A549 (cell line): Measurements from ENCODE around the gene GRAP2. TPM values are rescaled to one million over a fixed set of nuclear protein-coding genes. Genes with fewer than 3 reads are reported as not detected.

Experiments used
- ATAC-seq, 2 experiments: fragments of 200-7000 bp in 1 of 2; fragments of >200 bp in 1 of 2; cut with Nextera tagmentation in 1 of 2; cut with Tn5 transposase in 1 of 2; 3 replicates each; pipeline versions ENCODE4 v1.8.0 to v1.9.1; 2018 to 2020; ENCODE audit warnings: mild to moderate bottlenecking in 1 of 2, moderate library complexity in 1 of 2
- CTCF ChIA-PET: fragments of 300-600 bp; sonication (Branson Sonifier 250); formaldehyde crosslinking; extraction: SDS; loops from one replicate; lab custom pipeline; 2021; ENCODE audit warnings: antibody characterized with exemption, inconsistent platforms; lab: Yijun Ruan, JAX
- POLR2A ChIA-PET: fragments of 350-600 bp; formaldehyde crosslinking; extraction: SDS; loops from one replicate; lab custom pipeline; 2021; ENCODE audit warnings: antibody characterized with exemption, inconsistent platforms; lab: Yijun Ruan, JAX
- DNase-seq, 2 experiments: peaks; one replicate each; pipeline versions ENCODE4 v3.0.0 to v3.0.0-alpha.2; 2011 to 2016; ENCODE audit warnings: low read depth in 1 of 2, low spot score in 1 of 2
- FAIRE-seq: peaks from 2 replicates; lab custom pipeline; 2011; peaks lifted over from hg19 to GRCh38; lab: Jason Lieb, UNC
- H3K27ac ChIP-seq, 2 experiments: fragments of >200 bp; sonication (Bioruptor Twin); formaldehyde crosslinking; 3 replicates each; pipeline ENCODE4 v1.5.1; 2016 to 2017
- H3K4me1 ChIP-seq: fragments of >200 bp; sonication (Bioruptor Twin); formaldehyde crosslinking; 3 replicates; pipeline ENCODE4 v1.6.1; 2016
- H3K4me2 ChIP-seq: fragments of >200 bp; sonication (Bioruptor Twin); formaldehyde crosslinking; 3 replicates; pipeline ENCODE4 v1.6.1; 2016
- H3K4me3 ChIP-seq: fragments of >200 bp; sonication (Bioruptor Twin); formaldehyde crosslinking; 3 replicates; pipeline ENCODE4 v1.5.1; 2016
- H3K9me3 ChIP-seq: fragments of >200 bp; sonication (Bioruptor Twin); formaldehyde crosslinking; 3 replicates; pipeline ENCODE4 v1.6.1; 2016
- BHLHE40 ChIP-seq: IDR thresholded peaks from 2 replicates; pipeline ENCODE4 v1.6.1; 2012; ENCODE audit warnings: low read depth, low read length, inconsistent platforms
- CBX2 ChIP-seq: fragments of 200-600 bp; sonication (generic); IDR thresholded peaks from 2 replicates; pipeline ENCODE4 v1.6.1; 2016; ENCODE audit warnings: low read depth, mild to moderate bottlenecking, borderline replicate concordance
- CBX8 ChIP-seq: fragments of 200-600 bp; sonication (generic); IDR thresholded peaks from 2 replicates; pipeline ENCODE4 v1.6.1; 2016
- CTCF ChIP-seq: fragments of >200 bp; sonication (Bioruptor Twin); formaldehyde crosslinking; IDR thresholded peaks from 3 replicates; pipeline ENCODE4 v1.5.1; 2016
- EHMT2 ChIP-seq: fragments of 200-600 bp; sonication (generic); IDR thresholded peaks from 2 replicates; pipeline ENCODE4 v1.6.1; 2016; ENCODE audit warnings: antibody characterized with exemption, low read depth, mild to moderate bottlenecking, moderate library complexity
- ESRRA ChIP-seq: fragments of 150-350 bp; IDR thresholded peaks from 2 replicates; pipeline ENCODE4 v1.6.1; 2014; ENCODE audit warnings: mild to moderate bottlenecking, low read length, borderline replicate concordance
- FOXS1 ChIP-seq: fragments of 250-450 bp; sonication (Bioruptor Pico); IDR thresholded peaks from 2 replicates; pipeline ENCODE4 v1.5.0; 2020; ENCODE audit warnings: mild to moderate bottlenecking, moderate library complexity
- HMGXB4 ChIP-seq: fragments of 250-450 bp; sonication (Bioruptor Pico); IDR thresholded peaks from 2 replicates; pipeline ENCODE4 v1.5.0; 2021; ENCODE audit warnings: mild to moderate bottlenecking, moderate library complexity, borderline replicate concordance
- HOXA7 ChIP-seq: fragments of 250-450 bp; sonication (Bioruptor Pico); IDR thresholded peaks from 2 replicates; pipeline ENCODE4 v1.5.0; 2020; ENCODE audit warnings: mild to moderate bottlenecking, moderate library complexity
- HOXB13 ChIP-seq: fragments of 250-450 bp; sonication (Bioruptor Pico); IDR thresholded peaks from 2 replicates; pipeline ENCODE4 v1.5.0; 2020; ENCODE audit warnings: low read depth, mild to moderate bottlenecking, moderate library complexity
- HOXB5 ChIP-seq: fragments of 250-450 bp; sonication (Bioruptor Pico); IDR thresholded peaks from 2 replicates; pipeline ENCODE4 v1.5.0; 2020; ENCODE audit warnings: mild to moderate bottlenecking, moderate library complexity
- JUNB ChIP-seq: fragments of >200 bp; sonication (Bioruptor Twin); formaldehyde crosslinking; IDR thresholded peaks from 2 replicates; pipeline ENCODE4 v1.6.1; 2016
- KDM5A ChIP-seq: fragments of 200-600 bp; sonication (generic); IDR thresholded peaks from 2 replicates; pipeline ENCODE4 v1.6.1; 2016; ENCODE audit warnings: antibody characterized with exemption, mild to moderate bottlenecking
- MAZ ChIP-seq: fragments of 150-350 bp; IDR thresholded peaks from 2 replicates; pipeline ENCODE4 v1.6.1; 2014; ENCODE audit warnings: antibody characterized with exemption, low read depth, low read length, borderline replicate concordance
- NR3C1 ChIP-seq: fragments of >200 bp; sonication (Bioruptor Twin); formaldehyde crosslinking; IDR thresholded peaks from 3 replicates; pipeline ENCODE4 v1.6.1; 2017
- POLR2AphosphoS2 ChIP-seq: conservative IDR thresholded peaks from 2 replicates; pipeline ENCODE4 v1.6.1; 2012; ENCODE audit warnings: low read length, improper control_type of control experiment, inconsistent platforms
- RCOR1 ChIP-seq: fragments of 150-350 bp; IDR thresholded peaks from 2 replicates; pipeline ENCODE4 v1.6.1; 2014; ENCODE audit warnings: antibody characterized with exemption, low read length, low read depth
- REST ChIP-seq: fragments of 200-600 bp; sonication (generic); IDR thresholded peaks from 2 replicates; pipeline ENCODE4 v1.6.1; 2016; ENCODE audit warnings: antibody characterized with exemption, mild to moderate bottlenecking, moderate library complexity
- RFX5 ChIP-seq: fragments of 450-650 bp; IDR thresholded peaks from 2 replicates; pipeline ENCODE4 v1.7.1; 2014; ENCODE audit warnings: antibody characterized with exemption, mild to moderate bottlenecking, moderate library complexity
- RNF2 ChIP-seq: fragments of 200-600 bp; sonication (generic); IDR thresholded peaks from 2 replicates; pipeline ENCODE4 v1.6.1; 2016; ENCODE audit warnings: low read depth, mild to moderate bottlenecking, antibody characterized with exemption, moderate library complexity, borderline replicate concordance
- SREBF2 ChIP-seq: fragments of 450-650 bp; IDR thresholded peaks from 2 replicates; pipeline ENCODE4 v1.6.1; 2014; ENCODE audit warnings: mild to moderate bottlenecking, moderate library complexity
- TFCP2L1 ChIP-seq: fragments of 250-450 bp; sonication (Bioruptor Pico); IDR thresholded peaks from 2 replicates; pipeline ENCODE4 v1.5.0; 2021; ENCODE audit warnings: mild to moderate bottlenecking
- ZFP36 ChIP-seq: fragments of 450-650 bp; IDR thresholded peaks from 2 replicates; pipeline ENCODE4 v1.6.1; 2014; ENCODE audit warnings: borderline replicate concordance; ENCODE audit not compliant: partially characterized antibody
- ZSCAN20 ChIP-seq: fragments of 250-450 bp; sonication (Bioruptor Pico); IDR thresholded peaks from 2 replicates; pipeline ENCODE4 v1.8.0; 2022; ENCODE audit warnings: mild to moderate bottlenecking, moderate library complexity
- WGBS: methylation state at CpG from one replicate; pipeline ENCODE4 v1.1.6; 2017; ENCODE audit errors: missing lambda C conversion rate; 5-methylcytosine and 5-hydroxymethylcytosine counted together
- polyA plus RNA-seq, 4 experiments: library from polyadenylated mRNA; depleted of rRNA in 3 of 4; stranded (reverse); fragments of >200 nt; fragmentation: RNase III in 1 of 4; extraction: RNeasy Plus Mini Kit Qiagen cat#74134 plus additional on column Dnase treatment in 1 of 4; gene quantifications; 2 replicates in 3 of 4; 3 replicates in 1 of 4; pipeline ENCODE4 v1.2.3, GENCODE V29; 2011 to 2017

Gene GRAP2
- polyA plus RNA-seq, 2 of the 4 experiments (the other 2 are of a cell fraction), result not detected

GRCh38 chr22:39980596-39980995 lies 79.7 kb downstream of the GRAP2 start:
- FAIRE-seq (no peak), ATAC-seq (no peak), DNase-seq (no peak)
- no peaks in the 10 kb centered on the region for H3K9me3 ChIP-seq
- ChIA-PET POLR2A (no interaction called here), CTCF (interaction anchor here (0.6 to 1.1 kb wide), 2 partner anchors 12 to 16 kb away, joined by 3 read pairs; no protein-coding TSS in a partner anchor)
- H3K4me2 ChIP-seq, result no peak overlapping the region
- H3K4me1 ChIP-seq, result no peaks in the 10 kb centered on the region
- H3K27ac ChIP-seq, result no peak overlapping the region
- TF ChIP-seq ZFP36, result no peak
- TF ChIP-seq ZSCAN20, result no peak
- no peak for TF ChIP-seq TFCP2L1
- no peak for TF ChIP-seq CTCF
- no peak for TF ChIP-seq HOXB5
- no peak for TF ChIP-seq ESRRA
- no peak for TF ChIP-seq KDM5A
- TF ChIP-seq FOXS1 (CRISPR knock-in tag), result no peak
- TF ChIP-seq EHMT2, result no peak
- no peak for TF ChIP-seq HMGXB4 (CRISPR knock-in tag)
- H3K4me3 ChIP-seq, result no peak overlapping the region
- 48% methylated on average over 2 of the region's 6 CpGs for WGBS

GRCh38 chr22:39983346-39983745 lies 82.5 kb downstream of the GRAP2 start:
- CTCF ChIA-PET, result no interaction called here
- no peak for DNase-seq
- 67% methylated on average over 4 of the region's 4 CpGs for WGBS
- Histone ChIP-seq H3K4me3 (no peak overlapping the region), H3K4me2 (no peak overlapping the region), H3K9me3 (no peaks in the 10 kb centered on the region), H3K4me1 (no peaks in the 10 kb centered on the region), H3K27ac (no peak overlapping the region)
- POLR2A ChIA-PET, result interaction anchor here (1.1 kb wide), 1 partner anchor 61 kb away, joined by 3 read pairs; no protein-coding TSS in a partner anchor
- ATAC-seq, result no peak
- TF ChIP-seq ESRRA, result no peak
- no peak for FAIRE-seq

- DNase-seq, result no peak
- CTCF ChIA-PET, result no interaction called here
Measured at GRCh38 chr22:39984006-39984405, 83.1 kb downstream of the GRAP2 start.

GRCh38 chr22:39984746-39985145 lies 83.9 kb downstream of the GRAP2 start:
- no peak for FAIRE-seq
- Histone ChIP-seq H3K4me1 (no peaks in the 10 kb centered on the region), H3K27ac (no peak overlapping the region)
- 75% methylated on average over 2 of the region's 2 CpGs for WGBS
- TF ChIP-seq NR3C1 (no peak), RNF2 (no peak), RFX5 (no peak), REST (no peak), CBX2 (no peak), HOXB5 (no peak), KDM5A (no peak), BHLHE40 (no peak), JUNB (no peak), ZFP36 (no peak), POLR2AphosphoS2 (no peak), RCOR1 (no peak), CBX8 (no peak), HOXA7 (no peak), MAZ (no peak)
- TF ChIP-seq, all 56 proteins: peak for 0
- Histone ChIP-seq H3K4me3 (no peak overlapping the region), H3K9me3 (no peaks in the 10 kb centered on the region), H3K4me2 (no peak overlapping the region)
- ChIA-PET POLR2A (no interaction called here), CTCF (interaction anchor here (0.7 kb wide), 1 partner anchor 25 kb away, joined by 3 read pairs; no protein-coding TSS in a partner anchor)
- DNase-seq (no peak), ATAC-seq (no peak)

More at GRCh38 chr22:39984006-39984405, 83.1 kb downstream of the GRAP2 start:
- no peak for TF ChIP-seq EHMT2
- TF ChIP-seq SREBF2, result no peak
- TF ChIP-seq HOXB13 (CRISPR knock-in tag), result no peak
- TF ChIP-seq, all 56 proteins: peak for 0
- POLR2A ChIA-PET, result interaction anchor here (1.1 kb wide), 1 partner anchor 60 kb away, joined by 3 read pairs; no protein-coding TSS in a partner anchor
- H3K27ac ChIP-seq, result no peak overlapping the region
- no peak overlapping the region for H3K4me3 ChIP-seq
- ATAC-seq, result no peak
- no peak overlapping the region for H3K4me2 ChIP-seq
- WGBS, result 56% methylated on average over 2 of the region's 2 CpGs
- no peaks in the 10 kb centered on the region for H3K9me3 ChIP-seq
- FAIRE-seq, result no peak
- H3K4me1 ChIP-seq, result no peaks in the 10 kb centered on the region
